Erythroblast (primary cell): ENCODE results near the gene EPS8L2.

Experiments used
- DNase-seq, 2 experiments: peaks; one replicate each; lab custom pipeline; 2025; lab: John Stamatoyannopoulos, UW
- GATA1 ChIP-seq: IDR thresholded peaks from 2 replicates; pipeline ENCODE4 v1.6.1; 2011; ENCODE audit warnings: low read depth, mild to moderate bottlenecking, control low read depth, low read length, moderate library complexity
- POLR2A ChIP-seq: IDR thresholded peaks from 2 replicates; pipeline ENCODE4 v1.6.1; 2011; ENCODE audit warnings: mild to moderate bottlenecking, low read length

The EPS8L2 gene

GRCh38 chr11:705646-706438, at the start of gene EPS8L2:
Gene EPS8L2, plus strand, starts transcription at chr11:706231. Its CDS starts 3,177 bp downstream, at chr11:709408.
- TF ChIP-seq POLR2A: no peak
- TF ChIP-seq GATA1: no peak
- DNase-seq: no peak

- DNase-seq: no peak
- TF ChIP-seq GATA1 (no peak), POLR2A (no peak)
These were observed 49.6 kb upstream of the EPS8L2 start for GRCh38 chr11:656426-656825.

- no peak for DNase-seq
- no peak for TF ChIP-seq POLR2A
- no peak for TF ChIP-seq GATA1
These were observed 49.2 kb upstream of the EPS8L2 start for GRCh38 chr11:656866-657265.

GRCh38 chr11:657691-658126, 48.3 kb upstream of the EPS8L2 start:
- DNase-seq: no peak
- TF ChIP-seq GATA1 (no peak), POLR2A (no peak)

- TF ChIP-seq POLR2A (no peak), GATA1 (no peak)
These were observed 46.4 kb upstream of the EPS8L2 start for GRCh38 chr11:659532-660085.

GRCh38 chr11:660281-660680, 45.8 kb upstream of the EPS8L2 start:
- no peak for TF ChIP-seq POLR2A
- TF ChIP-seq GATA1: no peak
- no peak for DNase-seq

More at GRCh38 chr11:659532-660085, 46.4 kb upstream of the EPS8L2 start:
- no peak for DNase-seq

- DNase-seq: no peak
- TF ChIP-seq GATA1 (no peak), POLR2A (no peak)
These were observed 45.2 kb upstream of the EPS8L2 start for GRCh38 chr11:660681-661444.

GRCh38 chr11:662689-663274, 43.2 kb upstream of the EPS8L2 start:
- peak; percentile 61 to 74 for DNase-seq
- TF ChIP-seq GATA1 (no peak), POLR2A (no peak)

GRCh38 chr11:665062-665703, 40.8 kb upstream of the EPS8L2 start:
- TF ChIP-seq POLR2A (no peak), GATA1 (no peak)
- DNase-seq: no peak

- peak; percentile 83 to 87 for DNase-seq
- TF ChIP-seq GATA1 (no peak), POLR2A (no peak)
These were observed 40.2 kb upstream of the EPS8L2 start for GRCh38 chr11:665704-666281.

GRCh38 chr11:673866-674265, 32.2 kb upstream of the EPS8L2 start:
- TF ChIP-seq POLR2A (no peak), GATA1 (no peak)
- no peak for DNase-seq

- TF ChIP-seq GATA1 (no peak), POLR2A (no peak)
These were observed 31.6 kb upstream of the EPS8L2 start for GRCh38 chr11:674406-674805.

GRCh38 chr11:678297-678696, 27.7 kb upstream of the EPS8L2 start:
- no peak for DNase-seq
- no peak for TF ChIP-seq POLR2A
- TF ChIP-seq GATA1: no peak

More at GRCh38 chr11:674406-674805, 31.6 kb upstream of the EPS8L2 start:
- DNase-seq: no peak
